Inflammatory macrophage treated with lipopolysaccharide for 1 hour (primary cell): ENCODE results near the gene MYOG.

Experiments
- DNase-seq, 2 donors: peaks; one replicate each; pipeline ENCODE4 v3.0.0-alpha.2; 2020 to 2022

The MYOG gene

DNA sequence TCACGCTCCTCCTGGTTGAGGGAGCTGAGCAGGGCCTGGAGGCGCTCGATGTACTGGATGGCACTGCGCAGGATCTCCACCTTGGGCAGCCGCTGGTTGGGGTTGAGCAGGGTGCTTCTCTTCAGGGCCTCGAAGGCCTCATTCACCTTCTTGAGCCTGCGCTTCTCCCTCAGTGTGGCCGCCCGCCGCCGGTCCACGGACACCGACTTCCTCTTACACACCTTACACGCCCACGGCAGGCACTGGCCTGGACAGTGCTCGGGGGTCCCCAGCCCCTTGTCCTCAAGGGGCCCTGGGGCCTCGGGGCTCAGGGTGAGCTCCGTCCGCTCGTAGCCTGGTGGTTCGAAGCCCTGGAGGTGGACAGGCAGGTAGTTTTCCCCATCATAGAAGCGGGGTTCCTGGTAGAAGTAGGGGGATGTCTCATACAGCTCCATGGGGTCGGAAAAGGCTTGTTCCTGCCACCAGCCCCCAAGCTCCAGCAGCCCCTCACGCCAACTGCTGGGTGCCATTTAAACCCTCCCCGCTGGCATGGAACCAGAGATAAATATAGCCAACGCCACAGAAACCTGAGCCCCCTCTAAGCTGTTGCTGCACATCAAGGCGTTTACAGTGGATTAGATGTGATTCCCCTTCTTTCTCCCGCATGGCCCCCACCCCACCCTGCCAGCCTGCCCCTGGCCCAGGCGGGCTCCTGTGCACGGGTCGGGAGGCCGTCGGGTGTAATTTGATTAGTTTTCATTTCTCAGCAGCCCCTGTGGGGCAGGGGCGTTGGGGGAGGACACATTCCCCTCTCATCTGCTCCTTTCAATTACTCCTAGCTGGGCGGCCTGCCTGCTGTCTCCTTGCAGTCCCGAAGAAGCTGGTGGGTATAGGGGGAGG lies at the start of gene MYOG:
Gene MYOG, minus strand, starts transcription at position 485 of the 879 bp plus-strand sequence. Its CDS starts 51 bp downstream, at position 434.
- no peak for DNase-seq

GRCh38 chr1:203133970-203134725 lies 48.3 kb upstream of the MYOG start:
- DNase-seq: peak; percentile 69 to 91

DNA sequence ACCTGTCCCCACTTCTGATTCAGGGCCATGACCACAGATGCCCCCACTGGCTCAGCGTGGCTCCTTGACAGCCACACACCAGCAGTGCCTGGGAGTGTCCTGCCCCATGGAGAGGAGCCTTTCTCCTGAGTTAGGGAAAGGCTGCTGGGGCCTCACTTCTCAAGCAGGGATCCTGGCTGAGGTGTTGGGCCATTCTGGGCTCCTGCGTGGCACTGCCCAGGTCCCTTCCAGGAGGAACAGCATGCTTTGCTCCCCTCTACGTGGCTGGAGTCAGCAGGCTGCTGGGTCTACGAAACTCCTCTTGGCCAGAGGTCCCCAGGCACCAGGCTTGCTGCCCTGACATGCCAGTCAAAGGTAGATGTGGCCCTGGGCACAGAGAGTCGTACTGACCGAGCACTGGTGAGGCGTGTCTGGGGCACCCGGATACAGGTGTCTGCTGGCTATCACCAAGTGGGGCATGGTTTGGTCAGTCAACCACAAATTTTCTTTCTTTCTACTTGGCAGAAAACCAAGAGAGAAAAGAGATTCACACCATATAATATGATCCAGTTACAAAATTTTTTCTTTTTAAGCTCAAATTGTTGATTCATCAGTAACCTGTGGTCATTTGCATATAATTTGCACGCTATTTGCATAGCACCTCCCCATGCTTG lies 45.9 kb upstream of the MYOG start:
- DNase-seq: no peak

GRCh38 chr1:203130358-203130985 lies 44.7 kb upstream of the MYOG start:
- DNase-seq: no peak

GRCh38 chr1:203129501-203130231 lies 43.9 kb upstream of the MYOG start:
- peak; percentile 25 to 34 for DNase-seq

GRCh38 chr1:203128716-203129500 lies 43.1 kb upstream of the MYOG start:
- no peak for DNase-seq

DNA sequence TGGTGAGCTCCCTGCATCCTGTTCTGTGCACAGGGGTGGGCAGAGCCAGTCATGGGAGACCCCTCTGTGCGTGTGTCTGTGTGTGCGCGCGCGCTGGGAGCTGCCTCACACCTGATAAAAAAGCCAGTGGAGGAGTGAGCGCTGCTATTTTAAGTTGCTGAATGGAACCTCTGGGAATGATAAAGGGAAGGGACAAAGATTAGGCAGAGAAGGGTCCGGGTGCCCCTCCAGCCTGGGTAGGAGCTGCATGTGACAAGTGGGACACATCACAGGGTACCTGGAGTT lies 42.6 kb upstream of the MYOG start:
- DNase-seq: no peak

- DNase-seq: peak; percentile 10 to 32
Observed at GRCh38 chr1:203127666-203128430, 42.0 kb upstream of the MYOG start, which contains the start of gene ADORA1. TSS of gene ADORA1 (plus strand) at chr1:203127726. CDS start at chr1:203128842, 1,116 bp downstream.

DNA sequence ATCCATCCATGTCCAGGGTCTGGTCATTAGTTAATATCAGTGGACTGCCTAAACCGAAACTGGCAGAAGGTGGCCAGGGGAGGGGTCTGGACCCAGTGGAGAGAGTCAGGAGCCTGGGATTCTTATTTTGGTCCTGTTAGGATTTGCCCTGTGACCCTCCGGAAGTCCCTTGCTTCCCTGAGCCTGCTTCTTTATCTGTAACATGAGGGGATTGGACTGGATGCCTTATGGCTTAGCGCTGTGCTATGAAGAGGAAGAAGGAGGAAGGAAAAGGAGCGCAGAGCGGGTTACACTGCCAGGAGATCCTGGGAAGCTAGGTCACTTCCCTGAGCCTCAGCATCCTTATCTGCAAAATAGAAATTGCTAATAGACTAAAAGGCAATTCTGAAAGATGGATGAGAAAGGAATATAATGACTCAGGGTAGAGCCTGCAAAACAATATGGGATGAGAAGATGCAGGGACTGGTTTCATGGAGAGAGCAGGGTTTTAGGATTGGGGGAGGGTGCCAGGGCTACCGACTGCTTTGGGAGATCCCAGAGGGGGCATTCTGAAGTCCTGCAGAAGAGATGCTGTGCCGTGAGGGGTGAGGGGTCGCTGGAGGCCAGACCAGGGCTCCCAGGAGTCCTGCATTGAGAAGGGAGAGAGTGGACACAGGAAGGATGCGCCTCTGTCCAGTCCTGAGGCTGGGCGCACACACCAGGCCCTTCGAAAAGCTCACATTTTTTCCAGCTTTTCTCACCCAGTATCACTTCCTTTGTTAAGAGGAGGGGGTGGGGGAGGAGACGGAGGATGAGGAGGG lies 41.3 kb upstream of the MYOG start:
- DNase-seq: no peak

DNA sequence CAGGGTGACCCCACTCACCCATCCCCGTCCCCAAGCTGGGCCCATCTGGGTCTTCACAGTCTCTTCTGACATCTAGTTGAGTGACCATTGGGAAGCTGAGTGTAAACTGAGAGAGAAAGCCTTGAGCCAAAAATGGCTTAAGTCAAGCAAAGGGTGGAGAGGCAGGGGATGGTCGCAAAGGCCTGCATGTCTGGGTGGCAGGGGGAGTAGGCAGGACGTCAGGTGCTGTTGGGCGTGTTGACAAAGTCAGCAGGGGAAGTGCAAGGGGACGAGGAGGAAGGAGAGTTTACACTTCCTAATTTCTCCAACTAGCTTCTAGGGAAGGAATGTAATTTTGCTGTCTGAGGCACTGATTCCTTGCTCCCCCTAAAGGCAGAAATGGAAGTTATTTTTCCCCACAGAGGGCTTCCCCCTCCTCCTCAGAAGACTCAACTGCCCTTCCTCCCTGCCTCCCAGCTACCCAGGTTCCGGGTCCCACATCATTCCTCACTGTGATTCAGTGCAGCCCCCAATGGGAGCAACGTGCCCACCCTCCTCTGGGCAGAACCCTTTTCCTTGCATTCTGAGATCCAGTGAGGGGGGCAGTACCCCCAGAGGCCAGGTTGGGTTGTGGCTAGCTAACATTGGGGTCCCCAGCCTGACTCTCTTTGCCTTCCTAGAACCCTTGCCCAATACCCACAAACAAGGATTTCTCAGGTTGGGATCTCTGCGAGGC lies 40.5 kb upstream of the MYOG start:
- DNase-seq: peak; percentile 72 to 75

- DNase-seq: no peak
Observed at GRCh38 chr1:203124546-203125317, 38.9 kb upstream of the MYOG start.

DNA sequence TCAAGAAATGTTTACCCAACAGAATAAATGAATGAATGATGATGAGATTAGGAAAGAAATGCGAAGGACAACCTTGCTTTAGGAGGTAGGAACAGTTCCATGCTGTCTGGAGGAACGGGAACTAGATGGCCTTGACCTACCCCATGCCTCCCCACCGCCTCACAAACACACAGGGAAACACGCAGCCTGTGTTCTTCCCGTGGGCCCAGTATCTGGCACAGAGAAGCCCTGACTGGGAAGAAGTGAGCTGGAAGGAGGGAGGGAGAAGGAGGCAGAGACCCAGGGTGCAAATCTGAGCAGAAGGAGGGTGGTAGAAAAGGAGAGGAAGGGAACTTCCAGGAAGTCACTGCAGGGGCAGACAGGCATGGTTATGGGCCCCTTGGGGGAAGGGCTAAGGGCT lies 38.2 kb upstream of the MYOG start:
- no peak for DNase-seq

DNA sequence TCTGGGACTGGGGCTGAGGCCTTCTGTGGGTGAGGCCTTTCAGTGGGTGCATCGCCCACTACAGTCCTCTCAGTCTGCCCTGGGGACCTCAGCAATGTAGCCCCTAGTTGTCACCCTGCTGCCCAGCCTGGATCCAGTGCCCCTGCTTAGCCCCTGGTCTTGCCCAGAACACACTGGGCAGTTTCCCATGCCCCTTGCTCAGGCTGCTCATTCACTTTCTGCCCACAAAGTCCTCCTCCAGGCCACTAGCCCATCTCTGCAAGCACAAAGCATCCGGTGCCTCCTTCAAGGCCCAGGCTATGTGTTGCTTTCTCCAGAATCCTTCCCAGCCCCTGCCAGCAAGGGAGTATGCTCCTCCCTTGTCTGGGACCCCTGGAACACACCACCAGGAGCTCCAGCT lies 36.3 kb upstream of the MYOG start:
- DNase-seq: no peak

GRCh38 chr1:203121186-203122015 lies 35.6 kb upstream of the MYOG start:
- peak; percentile 37 to 42 for DNase-seq

DNA sequence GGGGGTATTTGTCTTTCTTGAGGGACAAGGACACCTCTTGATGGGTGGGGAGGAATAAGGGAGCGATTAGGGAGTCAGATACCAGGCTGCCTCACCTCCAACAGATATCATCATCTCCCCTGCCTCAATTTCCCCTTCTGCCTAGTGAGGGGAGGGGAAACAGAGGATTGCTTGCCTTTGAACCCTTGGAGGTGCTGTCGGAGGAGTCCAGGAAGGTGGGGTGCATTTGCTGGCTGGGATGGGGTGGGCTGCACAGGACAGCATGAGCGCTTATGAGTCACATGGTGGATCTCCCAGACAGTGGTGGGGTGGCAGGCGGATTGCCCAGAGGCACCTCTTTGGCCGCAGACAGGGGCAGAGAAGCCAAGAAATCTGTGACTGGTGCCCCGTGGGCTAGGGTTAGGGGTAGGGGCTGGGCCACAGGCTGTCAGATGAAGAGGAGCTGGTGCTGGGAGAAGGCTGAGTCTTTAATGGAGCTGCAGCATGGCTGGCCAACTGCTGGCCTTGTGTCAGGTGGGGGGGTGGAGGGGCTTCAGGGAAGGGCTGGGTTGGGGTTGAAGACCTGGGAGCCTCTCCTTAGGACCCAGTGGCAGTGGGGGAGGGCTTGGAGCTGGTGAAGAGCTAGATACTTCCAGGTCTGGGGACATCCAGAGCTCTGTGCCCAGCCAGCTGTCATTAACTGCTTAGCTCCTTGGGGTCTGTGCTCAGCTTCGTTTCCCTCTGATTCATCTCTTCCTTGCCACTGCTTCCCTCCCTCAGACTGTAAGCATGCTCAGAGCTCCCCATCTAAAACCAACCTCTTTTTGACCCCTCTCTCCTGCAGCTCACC lies 34.7 kb upstream of the MYOG start:
- no peak for DNase-seq
